Panc1 (cell line): ENCODE measurements around the gene HES4. TPM values are rescaled to one million over a fixed set of nuclear protein-coding genes. Genes with fewer than 3 reads are reported as not detected.

ENCODE experiments used
- ATAC-seq: fragments of 200-7000 bp; cut with Tn5 transposase; 2 replicates; pipeline ENCODE4 v1.9.1; 2020; ENCODE audit warnings: mild to moderate bottlenecking, moderate library complexity
- BruUV-seq: library from RNA; stranded (reverse); fragments of 400-500 nt; replicated peaks from 2 replicates; lab custom pipeline; 2021; lab: Mats Ljungman, UMichigan
- CTCF ChIA-PET: fragments of 300-600 bp; sonication (Branson Sonifier 250); formaldehyde crosslinking; loops from one replicate; lab custom pipeline; 2022; ENCODE audit warnings: antibody characterized with exemption; lab: Charles Lee
- POLR2A ChIA-PET: fragments of 300-600 bp; sonication (Branson Sonifier 250); formaldehyde crosslinking; loops from one replicate; lab custom pipeline; 2022; ENCODE audit warnings: antibody characterized with exemption; lab: Charles Lee
- DNase-seq: peaks from one replicate; pipeline ENCODE4 v3.0.0-alpha.2; 2010; ENCODE audit warnings: low read depth, low spot score
- H3K27ac ChIP-seq: 2 replicates; pipeline ENCODE4 v1.5.1; 2011; ENCODE audit warnings: mild to moderate bottlenecking, low read length, inconsistent platforms
- H3K27me3 ChIP-seq: fragments of 200-500 bp; sonication (Bioruptor generic); 2 replicates; pipeline ENCODE4 v1.6.0; 2014; ENCODE audit warnings: low read length, inconsistent platforms; ENCODE audit not compliant: control insufficient read depth, insufficient read depth
- H3K36me3 ChIP-seq: fragments of 200-500 bp; sonication (Bioruptor generic); 2 replicates; pipeline ENCODE4 v1.5.1; 2014; ENCODE audit warnings: inconsistent platforms, mild to moderate bottlenecking, low read length, moderate library complexity; ENCODE audit not compliant: control insufficient read depth, insufficient read depth
- H3K4me1 ChIP-seq: 2 replicates; pipeline ENCODE4 v1.5.1; 2011; ENCODE audit warnings: inconsistent platforms, mild to moderate bottlenecking, low read length, moderate library complexity; ENCODE audit not compliant: control insufficient read depth, insufficient read depth
- H3K4me3 ChIP-seq, 2 experiments: 2 replicates each; pipeline ENCODE4 v1.5.1; 2011 to 2012; ENCODE audit warnings: low read depth in 2 of 2, low read length in 2 of 2, mild to moderate bottlenecking in 2 of 2, inconsistent platforms in 1 of 2, moderate library complexity in 1 of 2
- H3K9me3 ChIP-seq: fragments of 200-500 bp; sonication (Bioruptor generic); 2 replicates; pipeline ENCODE4 v1.5.1; 2014; ENCODE audit warnings: low read depth, mild to moderate bottlenecking, inconsistent platforms, low read length, moderate library complexity; ENCODE audit not compliant: control insufficient read depth, insufficient read depth
- POLR2AphosphoS5 ChIP-seq: IDR thresholded peaks from 2 replicates; pipeline ENCODE4 v1.6.1; 2012; ENCODE audit warnings: mild to moderate bottlenecking, low read depth, low read length, moderate library complexity
- SIN3A ChIP-seq: IDR thresholded peaks from 2 replicates; pipeline ENCODE4 v1.6.1; 2012; ENCODE audit warnings: low read depth, mild to moderate bottlenecking, low read length, moderate library complexity, borderline replicate concordance; ENCODE audit not compliant: insufficient read depth
- TCF7L2 ChIP-seq: IDR thresholded peaks from 2 replicates; pipeline ENCODE4 v1.6.1; 2011; ENCODE audit warnings: mild to moderate bottlenecking, low read depth, low read length, inconsistent platforms
- in situ Hi-C: cut with HindIII; loops from 2 replicates; pipeline ENCODE4 v1.10.0; 2016; ENCODE audit warnings: low sequenced_read_pairs, low pct_unique_long_range_greater_than_20kb
- intact Hi-C: fragments of 100-400 bp; cut with micrococcal nuclease; formaldehyde crosslinking; loops from one replicate; pipeline ENCODE4 v1.10.0; 2022; ENCODE audit not compliant: unreplicated experiment
- total RNA-seq: library from RNA; stranded (reverse); gene quantifications from one replicate; pipeline ENCODE4 v1.2.1, GENCODE V29; 2021; ENCODE audit not compliant: unreplicated experiment
- TF ChIP-seq, protein P1 (sequence below), 2 experiments: IDR thresholded peaks; 2 replicates each; pipeline ENCODE4 v1.6.1; 2011 to 2012; ENCODE audit warnings: low read depth in 2 of 2, control low read depth in 1 of 2, low read length in 1 of 2, mild to moderate bottlenecking in 1 of 2, moderate library complexity in 1 of 2; ENCODE audit not compliant: insufficient read depth in 1 of 2
- TF ChIP-seq, protein P2 (sequence below): fragments of 450-650 bp; IDR thresholded peaks from 2 replicates; pipeline ENCODE4 v1.5.1; 2017; ENCODE audit warnings: mild to moderate bottlenecking

The HES4 gene
- total RNA-seq, 1 experiment from 2014 or later = 74.2 TPM

DNA sequence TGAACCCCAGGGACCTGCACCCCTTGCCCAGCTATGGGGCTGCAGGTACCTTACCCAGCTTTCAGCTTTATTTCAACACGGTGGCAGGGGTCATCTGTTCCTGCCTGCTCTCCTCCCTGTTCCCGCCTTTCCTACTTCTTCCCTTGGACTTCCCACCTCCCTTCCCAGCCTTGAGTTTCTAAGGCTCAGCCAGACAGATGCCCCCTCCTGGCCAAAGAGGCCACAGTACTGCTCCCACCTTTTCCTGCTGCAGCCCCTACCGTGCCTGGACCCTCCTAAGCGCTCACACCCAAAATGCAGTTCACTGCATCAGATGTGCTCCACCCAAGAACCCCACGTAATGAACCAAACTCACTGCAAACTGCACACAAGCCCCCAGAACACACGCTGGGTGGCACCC, 48.5 kb downstream of the HES4 start:
- Histone ChIP-seq H3K27ac (no peak overlapping the region), H3K9me3 (no peaks in the 10 kb centered on the region), H3K4me1 (no peaks in the 10 kb centered on the region), H3K4me3 (no peak overlapping the region), H3K36me3 (peaks cover 4% of the 10 kb centered on the region), H3K27me3 (no peaks in the 10 kb centered on the region)
- intact Hi-C loops = no loop called here
- DNase-seq = no peak
- in situ Hi-C loops = no loop called here
- BruUV-seq = no TSS peak
- TF ChIP-seq POLR2AphosphoS5 = no peak
- TF ChIP-seq SIN3A = no peak
- TF ChIP-seq, protein P1, sequence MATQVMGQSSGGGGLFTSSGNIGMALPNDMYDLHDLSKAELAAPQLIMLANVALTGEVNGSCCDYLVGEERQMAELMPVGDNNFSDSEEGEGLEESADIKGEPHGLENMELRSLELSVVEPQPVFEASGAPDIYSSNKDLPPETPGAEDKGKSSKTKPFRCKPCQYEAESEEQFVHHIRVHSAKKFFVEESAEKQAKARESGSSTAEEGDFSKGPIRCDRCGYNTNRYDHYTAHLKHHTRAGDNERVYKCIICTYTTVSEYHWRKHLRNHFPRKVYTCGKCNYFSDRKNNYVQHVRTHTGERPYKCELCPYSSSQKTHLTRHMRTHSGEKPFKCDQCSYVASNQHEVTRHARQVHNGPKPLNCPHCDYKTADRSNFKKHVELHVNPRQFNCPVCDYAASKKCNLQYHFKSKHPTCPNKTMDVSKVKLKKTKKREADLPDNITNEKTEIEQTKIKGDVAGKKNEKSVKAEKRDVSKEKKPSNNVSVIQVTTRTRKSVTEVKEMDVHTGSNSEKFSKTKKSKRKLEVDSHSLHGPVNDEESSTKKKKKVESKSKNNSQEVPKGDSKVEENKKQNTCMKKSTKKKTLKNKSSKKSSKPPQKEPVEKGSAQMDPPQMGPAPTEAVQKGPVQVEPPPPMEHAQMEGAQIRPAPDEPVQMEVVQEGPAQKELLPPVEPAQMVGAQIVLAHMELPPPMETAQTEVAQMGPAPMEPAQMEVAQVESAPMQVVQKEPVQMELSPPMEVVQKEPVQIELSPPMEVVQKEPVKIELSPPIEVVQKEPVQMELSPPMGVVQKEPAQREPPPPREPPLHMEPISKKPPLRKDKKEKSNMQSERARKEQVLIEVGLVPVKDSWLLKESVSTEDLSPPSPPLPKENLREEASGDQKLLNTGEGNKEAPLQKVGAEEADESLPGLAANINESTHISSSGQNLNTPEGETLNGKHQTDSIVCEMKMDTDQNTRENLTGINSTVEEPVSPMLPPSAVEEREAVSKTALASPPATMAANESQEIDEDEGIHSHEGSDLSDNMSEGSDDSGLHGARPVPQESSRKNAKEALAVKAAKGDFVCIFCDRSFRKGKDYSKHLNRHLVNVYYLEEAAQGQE (IDR thresholded peaks at IDR 0.05; ENCODE audit: insufficient read depth in 1 of 2, low read depth in 2 of 2, low read length in 1 of 2) = no peak
- TF ChIP-seq, protein P2, sequence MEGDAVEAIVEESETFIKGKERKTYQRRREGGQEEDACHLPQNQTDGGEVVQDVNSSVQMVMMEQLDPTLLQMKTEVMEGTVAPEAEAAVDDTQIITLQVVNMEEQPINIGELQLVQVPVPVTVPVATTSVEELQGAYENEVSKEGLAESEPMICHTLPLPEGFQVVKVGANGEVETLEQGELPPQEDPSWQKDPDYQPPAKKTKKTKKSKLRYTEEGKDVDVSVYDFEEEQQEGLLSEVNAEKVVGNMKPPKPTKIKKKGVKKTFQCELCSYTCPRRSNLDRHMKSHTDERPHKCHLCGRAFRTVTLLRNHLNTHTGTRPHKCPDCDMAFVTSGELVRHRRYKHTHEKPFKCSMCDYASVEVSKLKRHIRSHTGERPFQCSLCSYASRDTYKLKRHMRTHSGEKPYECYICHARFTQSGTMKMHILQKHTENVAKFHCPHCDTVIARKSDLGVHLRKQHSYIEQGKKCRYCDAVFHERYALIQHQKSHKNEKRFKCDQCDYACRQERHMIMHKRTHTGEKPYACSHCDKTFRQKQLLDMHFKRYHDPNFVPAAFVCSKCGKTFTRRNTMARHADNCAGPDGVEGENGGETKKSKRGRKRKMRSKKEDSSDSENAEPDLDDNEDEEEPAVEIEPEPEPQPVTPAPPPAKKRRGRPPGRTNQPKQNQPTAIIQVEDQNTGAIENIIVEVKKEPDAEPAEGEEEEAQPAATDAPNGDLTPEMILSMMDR = no peak; the same call in 1 of the 2 replicates
- TF ChIP-seq TCF7L2 = no peak
- peak; percentile 55 for ATAC-seq
- ChIA-PET POLR2A (no interaction called here), CTCF (no interaction called here)

DNA sequence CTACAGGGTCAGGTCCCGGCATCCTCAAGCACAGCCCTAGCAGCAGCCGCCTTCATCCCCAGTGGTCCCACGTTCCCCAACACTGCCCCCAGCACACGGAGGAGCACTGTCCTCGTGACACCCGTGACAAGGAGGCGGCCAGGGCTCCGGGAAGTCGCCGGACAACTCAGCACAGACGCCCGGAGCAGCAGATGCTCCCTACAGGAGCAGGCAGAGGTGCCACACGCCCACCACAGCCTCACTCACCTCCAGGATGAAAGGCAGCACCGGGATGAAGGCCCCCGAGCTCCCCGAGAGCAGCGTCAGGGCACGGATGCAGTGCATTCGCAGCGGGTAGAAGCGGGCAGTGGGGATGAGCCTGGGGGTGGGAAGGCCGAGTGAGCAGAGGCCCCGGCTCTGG, 49.0 kb downstream of the HES4 start:
- DNase-seq (no peak), ATAC-seq (no peak)
- Histone ChIP-seq H3K27me3 (no peaks in the 10 kb centered on the region), H3K36me3 (peaks cover 2% of the 10 kb centered on the region), H3K4me1 (peaks cover 1% of the 10 kb centered on the region; the same call in 1 of the 2 replicates), H3K9me3 (no peaks in the 10 kb centered on the region), H3K4me3 (no peak overlapping the region), H3K27ac (no peak overlapping the region)
- no TSS peak for BruUV-seq
- in situ Hi-C loops = no loop called here
- intact Hi-C loops = no loop called here
- ChIA-PET POLR2A (no interaction called here), CTCF (no interaction called here)
- TF ChIP-seq TCF7L2 (no peak), POLR2AphosphoS5 (no peak), SIN3A (no peak)
- TF ChIP-seq, protein P1 (IDR thresholded peaks at IDR 0.05; ENCODE audit: insufficient read depth in 1 of 2, low read depth in 2 of 2, low read length in 1 of 2) = no peak
- TF ChIP-seq, protein P2 = no peak
